ENCODE measurements around the gene IRF4.

The IRF4 gene

DNA sequence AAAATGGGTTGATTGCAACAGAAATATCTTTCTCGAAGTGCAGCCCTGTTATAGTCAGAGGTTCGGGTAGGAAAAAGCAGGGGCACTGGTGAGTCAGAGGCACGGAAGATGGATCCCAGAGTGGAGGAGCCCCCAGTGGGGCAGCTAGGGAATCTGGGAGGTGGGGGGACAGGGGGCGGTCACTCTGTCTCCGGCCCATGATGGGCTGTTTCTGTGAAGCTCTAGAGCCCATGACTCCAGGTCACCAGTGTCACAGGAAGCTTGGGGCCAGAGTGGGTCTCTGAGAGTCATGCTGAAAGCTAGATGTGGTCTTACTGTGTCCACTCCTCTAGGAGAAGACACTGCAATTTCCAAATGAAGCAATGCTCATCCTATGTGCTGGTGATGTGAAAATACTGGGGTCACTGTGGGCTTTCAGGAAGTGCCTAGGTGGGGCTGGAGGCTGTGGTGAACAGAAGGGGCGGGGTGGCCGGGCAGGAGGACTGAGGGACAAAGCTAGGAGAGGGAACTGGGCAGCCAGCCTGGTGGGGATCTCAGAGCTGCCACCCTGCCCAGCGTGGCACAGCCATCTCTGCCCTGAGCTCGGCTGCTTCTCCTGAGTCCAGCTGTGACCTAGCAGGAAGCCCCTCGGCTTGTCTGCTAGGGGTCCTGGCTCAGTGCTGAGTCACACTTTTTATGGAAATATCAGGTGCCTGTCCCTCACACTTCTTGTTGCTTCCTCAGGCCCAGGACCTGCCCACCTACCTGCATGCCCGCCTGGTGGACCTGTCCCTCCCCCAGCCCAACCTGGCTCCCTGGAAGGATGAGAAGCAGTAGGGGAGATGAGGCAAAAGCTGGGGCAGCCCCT lies 54.2 kb downstream of the IRF4 start:
- DNase-seq, result no peak

DNA sequence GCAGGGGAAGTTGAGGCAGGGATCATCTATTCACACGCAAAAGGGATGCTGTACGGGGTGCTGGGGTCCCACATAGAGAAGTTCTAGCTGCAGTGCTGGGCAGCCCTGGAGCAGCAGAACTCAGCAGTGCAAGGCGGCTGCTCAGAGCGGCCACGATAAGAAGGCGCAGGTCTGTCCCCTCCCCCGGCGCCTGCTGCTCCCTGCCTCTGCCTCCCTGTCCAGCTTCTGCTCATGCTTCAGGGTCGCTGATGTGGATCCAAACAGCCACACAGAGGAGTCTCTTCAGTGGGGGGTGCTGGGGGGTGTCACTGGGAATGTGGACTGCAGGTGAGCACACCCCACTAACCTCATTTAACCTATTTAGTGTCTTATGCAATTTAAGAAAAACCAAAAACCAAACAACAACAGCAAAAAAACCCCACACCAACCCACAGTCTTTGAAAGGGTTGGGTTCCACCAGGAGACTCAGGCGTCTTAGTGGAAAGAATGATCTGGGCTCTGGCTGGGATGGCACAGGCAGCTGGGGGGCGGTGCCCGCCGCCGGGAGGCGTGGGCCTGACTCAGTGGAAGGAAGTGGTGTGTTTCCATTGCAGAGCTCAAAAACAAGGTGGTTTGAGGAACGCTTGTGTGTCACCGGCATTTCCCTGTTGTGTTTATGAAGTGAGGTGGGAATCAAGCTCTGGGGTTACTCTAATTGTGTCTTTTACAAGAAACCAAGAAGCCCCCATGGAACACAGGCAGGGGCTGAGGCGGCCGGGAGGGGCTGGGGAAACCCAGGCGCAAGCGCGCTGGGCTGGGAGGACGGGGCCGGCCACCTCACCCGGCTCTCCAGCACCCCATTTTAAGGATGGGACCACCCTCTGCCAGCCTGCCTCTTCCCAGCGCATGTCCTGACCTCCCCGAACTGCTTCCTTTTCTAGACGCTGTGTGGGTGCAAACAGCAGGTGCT lies 55.1 kb downstream of the IRF4 start:
- no peak for DNase-seq

DNA sequence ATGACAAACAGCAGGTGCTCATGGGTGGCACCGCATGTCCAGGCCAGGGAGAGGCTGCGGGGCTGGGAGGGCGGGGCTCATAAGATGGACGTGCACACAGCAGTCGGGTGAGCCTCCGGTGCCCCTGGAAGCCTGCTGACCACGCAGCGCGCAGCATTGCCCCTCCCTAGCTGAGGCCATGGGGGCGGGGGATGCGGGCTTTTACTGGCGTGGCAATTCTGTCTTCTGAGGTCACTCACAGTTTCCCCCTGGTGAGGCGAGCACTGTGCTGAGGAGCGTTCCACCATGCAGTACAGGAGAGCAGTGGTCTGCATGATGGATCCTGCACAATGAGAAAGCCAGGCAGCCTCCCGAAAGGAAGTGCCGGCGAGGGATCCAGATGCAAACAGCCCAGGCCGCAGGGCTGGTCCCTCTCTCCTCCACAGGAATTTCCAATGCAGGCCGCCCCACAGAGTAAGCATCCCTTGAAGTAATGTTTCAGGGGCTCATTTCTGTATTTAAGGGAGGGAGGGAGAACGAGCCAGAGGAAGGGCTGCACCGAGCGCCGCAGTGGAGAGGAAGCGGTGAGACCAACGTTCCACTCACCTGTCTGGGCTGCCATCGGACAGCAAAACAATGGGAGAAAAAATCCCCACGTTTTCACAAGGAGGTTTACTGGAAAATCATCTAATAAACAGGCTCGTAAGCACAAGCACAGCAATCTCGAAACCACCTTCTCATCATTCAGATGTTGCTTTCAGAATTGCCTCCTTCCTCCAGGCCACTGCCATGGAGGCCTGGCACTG lies 56.0 kb downstream of the IRF4 start:
- no peak for DNase-seq

DNA sequence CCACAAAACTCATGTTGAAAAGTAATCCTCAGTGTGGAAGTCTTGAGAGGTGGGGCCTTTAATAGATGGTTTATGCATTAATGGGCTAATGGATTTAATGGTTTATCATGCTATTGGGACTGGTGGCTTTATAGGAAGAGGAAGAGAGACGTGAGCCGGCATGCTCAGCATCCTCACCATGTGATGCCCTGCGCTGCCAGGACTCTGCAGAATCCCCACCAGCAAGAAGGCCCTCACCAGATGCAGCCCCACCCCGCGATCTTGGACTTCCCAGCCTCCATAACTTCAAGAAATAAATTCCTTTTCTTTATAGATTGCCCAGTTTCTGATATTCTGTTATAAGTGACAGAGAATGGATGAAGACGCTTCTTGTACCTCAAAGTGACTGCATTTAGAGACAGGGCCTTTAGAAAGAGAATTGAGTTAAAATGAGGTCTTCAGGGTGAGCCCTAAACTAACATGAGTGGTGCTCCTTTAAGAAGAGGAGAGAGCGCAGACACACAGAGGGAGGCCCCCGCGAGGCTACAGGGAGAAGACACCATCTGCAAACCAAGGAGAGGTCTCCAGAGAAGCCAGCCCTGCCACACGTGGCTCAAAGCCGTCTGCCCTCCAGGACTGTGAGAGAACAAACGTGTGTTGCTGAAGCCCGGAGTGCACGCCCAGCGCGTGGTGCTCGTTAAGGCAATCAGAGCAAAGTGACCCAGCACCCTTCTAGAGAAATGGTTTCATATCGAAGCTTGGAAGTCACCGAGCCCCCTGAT lies 56.9 kb downstream of the IRF4 start:
- no peak for DNase-seq

DNA sequence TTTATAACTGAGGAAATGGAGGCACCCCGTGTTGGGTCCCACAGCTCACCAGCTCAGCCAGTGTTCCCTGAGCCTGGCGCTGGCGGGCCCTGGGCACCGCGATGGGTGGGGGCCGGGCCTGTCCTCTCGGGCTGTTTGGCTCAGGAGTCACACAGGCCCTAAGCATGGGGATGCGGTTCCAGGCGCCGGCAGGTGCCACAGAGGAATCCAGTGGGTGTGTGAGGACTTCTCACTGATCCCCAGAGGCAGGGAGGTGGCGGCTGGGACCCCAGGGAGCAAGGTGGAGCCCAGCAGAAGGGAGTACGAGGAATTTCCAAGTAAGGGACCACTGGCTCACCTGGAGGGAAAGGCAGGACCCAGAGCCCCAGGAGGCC lies 57.5 kb downstream of the IRF4 start:
- DNase-seq, result no peak

DNA sequence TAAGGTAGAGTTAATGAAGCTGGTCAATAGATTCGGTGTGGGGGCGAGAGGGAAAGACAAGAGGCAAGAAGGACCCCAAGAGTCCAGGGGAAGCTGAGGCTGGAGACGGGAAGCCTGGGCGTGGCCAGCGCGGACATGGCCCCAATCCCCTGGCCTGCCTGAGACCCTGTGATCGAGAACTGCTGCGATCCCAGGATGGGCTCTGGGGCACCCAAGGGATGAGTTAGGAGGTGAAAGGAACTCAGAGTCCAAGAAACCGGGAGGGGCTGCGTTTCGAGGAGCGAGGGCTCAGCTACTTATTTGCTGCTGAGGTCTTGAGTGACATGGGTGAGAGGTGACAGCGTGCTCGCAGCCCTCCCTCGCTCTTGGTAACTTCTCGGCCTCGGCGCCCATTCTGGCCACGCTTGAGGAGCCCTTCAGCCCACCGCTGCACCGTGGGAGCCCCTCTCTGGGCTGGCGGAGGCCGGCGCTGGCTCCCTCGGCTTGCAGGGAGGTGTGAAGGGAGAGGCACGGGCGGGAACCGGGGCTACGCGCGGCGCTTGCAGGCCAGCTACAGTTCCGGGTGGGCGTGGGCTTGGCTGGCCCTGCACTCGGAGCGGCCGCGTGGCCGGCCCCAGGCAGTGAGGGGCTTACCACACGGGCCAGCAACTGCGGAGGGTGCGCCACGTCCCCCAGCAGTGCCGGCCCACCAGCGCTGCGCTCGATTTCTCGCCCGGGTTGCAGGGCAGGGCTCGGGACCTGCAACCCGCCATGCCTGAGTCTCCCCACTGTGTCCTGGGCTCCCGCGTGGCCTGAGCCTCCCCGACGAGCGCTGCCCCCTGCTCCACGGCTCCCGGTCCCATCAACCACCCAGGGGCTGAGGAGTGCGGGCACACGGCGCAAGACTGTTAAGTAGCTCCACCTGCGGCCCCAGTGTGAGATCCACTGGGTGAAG lies 58.2 kb downstream of the IRF4 start:
- DNase-seq, result no peak

DNA sequence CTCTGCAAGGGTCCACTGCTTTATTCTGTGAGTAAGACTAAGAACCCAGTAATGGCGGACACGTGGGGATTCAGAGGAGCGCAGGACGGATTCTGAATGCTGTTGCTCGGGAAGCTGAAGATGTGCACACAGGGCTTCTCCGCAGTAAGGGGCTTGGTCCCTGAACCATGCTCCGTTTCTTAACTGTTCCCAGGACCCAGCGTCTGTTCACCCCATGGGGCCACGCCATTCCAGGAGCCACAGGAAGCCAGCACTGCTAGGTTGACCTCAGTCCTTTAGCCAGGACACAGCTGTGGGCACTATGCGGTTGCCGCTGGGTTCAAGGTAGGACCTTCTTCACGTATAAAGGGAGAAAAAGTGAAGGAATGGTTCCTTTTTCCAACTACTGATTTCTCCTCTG lies 59.8 kb downstream of the IRF4 start:
- DNase-seq, result no peak

DNA sequence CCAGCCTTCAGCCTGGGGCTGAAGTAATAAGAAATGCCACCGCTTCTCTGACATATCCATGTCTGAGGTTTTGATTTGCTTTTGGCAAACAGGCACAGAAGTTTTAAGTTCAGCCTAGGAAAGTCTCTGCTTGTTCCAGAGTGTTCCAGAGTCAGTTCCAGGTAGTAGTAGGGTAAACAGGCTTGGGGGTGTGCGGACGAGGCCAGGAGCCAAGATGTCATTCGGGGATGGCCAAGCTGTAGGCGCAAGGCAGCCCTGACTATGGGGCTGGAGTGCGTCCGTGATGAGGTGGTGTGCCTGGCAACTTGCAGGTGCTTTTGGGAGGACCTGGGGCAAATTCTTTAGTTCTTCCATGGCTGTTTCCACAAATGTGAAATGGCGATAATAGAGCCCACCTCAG lies 60.3 kb downstream of the IRF4 start:
- no peak for DNase-seq

DNA sequence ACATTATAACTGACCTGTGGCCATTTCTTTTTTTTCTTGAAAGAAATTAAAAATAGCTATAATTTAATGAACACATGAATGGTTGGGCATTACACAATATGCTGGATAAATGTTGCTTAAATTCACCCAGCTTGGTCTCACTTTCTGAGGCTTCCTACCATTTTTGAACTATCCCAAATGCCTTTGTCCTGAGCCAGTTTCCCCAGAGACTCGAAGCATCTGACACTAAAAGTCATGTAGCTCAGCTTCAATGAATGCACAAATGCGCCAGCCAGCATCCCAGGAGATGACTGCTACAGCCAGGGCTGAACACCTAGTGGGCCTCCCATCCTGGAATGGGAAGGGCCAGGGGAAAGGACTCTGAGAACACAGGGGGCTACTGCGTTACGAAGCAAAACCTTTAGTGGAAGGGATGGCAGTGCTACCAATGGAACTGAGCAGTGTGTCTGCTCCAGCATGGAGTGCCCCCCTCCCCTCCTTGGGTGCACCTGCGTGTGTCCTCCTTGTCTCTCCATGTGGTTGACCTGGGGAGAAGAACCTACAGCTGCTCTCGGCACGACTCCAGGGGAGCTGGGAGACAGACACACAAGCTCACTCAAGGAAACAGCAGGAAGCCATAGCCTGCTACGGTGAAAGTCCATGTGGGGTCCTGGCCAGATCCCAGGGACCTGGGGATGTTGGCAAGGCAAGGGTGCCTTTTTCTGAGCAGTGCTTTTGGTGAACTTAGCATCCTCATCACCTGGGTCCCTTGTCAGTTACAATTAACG lies 60.9 kb downstream of the IRF4 start:
- no peak for DNase-seq

DNA sequence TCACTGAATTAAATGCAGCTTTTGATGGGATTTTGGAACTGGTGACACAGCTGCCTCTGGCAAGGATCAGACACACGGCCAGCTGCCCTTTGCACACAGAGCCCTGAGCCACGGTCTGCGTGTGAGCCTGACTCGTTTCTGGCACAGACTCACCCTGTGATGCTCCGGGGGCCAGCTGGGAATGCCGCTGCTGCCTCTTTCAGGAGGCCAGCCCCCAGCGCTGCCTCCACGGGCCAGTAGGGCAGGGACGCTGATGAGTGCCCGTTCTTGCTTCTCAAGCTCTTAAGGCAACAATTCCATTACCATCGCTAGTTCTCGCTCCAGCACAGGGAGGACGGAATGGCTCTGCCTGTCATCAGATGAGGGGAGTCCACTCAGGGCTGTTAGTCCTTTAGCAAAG lies 61.6 kb downstream of the IRF4 start:
- DNase-seq, result no peak

DNA sequence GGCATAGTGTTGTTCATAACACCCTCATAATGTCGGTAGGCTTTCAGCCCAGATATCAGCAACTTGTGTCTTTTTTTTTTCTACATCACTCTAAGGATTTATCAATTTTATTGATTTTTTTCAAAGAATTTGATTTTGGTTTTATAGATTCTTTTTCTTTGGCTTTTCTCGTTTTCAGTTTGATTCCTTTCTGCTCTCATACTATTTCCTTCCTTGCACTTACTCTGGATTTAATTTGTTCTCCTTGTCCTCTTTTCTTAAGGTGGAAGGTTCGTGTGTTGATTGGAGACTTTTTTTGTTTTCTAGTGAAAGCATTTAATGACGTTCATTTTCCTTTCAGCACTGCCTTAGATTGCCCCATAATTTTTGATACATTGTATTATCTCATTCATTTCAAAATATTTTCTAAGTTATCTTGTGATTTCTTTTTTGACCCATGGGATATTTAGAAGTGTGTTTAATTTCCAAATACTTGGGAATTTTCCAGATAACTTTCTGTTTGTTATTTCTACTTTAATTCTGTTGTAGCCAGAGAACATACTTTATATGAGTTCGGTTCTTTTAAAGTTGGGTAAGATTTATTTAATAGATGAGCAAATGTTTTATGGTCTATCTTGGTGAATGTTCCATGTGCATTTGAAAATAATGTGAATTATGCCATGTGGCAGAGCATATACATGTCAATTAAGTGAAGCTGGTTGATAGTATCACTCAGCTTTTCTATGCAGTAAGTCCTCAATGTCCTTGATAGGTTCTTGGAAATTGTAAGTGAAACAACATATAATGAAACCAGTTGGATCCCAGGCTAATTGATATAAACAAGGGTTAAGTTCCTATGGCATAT lies 62.8 kb downstream of the IRF4 start:
- no peak for DNase-seq

DNA sequence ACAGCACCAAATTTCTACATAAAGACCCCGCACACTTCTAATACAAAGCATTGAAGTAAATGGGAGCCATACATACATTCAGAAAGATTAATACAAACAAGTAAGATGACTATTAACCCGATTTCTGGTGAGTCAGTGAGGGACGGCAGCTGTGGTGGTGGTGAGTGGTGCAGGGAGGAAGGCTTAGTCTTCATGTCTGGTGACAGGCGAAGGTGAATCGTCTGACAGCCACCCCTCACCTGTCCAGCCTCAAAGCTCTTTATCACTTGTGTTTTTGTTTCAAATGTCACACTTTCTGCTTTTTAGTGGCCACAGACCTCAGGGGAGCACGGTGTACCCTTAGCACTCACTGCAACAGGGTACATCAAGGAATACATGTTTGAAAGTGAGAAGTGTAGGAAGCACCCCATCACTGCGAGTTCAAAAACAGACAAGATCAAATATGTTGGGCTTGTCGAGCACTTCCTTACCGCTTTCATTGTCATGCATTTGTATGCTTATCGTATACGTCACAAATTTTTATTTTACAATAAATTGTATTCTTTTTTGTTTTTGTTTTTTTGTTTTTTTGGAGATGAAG lies 63.5 kb downstream of the IRF4 start:
- DNase-seq, result no peak

DNA sequence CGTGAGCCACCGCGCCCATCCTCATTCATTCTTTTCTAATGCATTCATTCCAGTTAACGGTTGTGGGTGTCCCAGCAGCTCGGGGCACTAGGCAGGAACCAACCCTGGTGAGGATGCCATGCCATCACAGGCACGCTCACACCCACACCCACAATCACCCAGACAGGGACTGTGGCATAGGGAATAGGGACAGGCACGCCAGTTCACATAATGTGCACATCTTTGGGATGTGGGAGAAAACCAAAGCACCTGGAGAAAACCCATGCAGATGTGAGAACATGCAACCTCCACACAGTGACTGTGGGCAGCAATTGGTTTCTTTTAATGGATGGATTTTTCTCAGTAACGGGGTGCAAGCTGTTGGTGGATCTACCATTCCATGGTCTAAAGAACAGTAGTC lies 64.3 kb downstream of the IRF4 start:
- no peak for DNase-seq

DNA sequence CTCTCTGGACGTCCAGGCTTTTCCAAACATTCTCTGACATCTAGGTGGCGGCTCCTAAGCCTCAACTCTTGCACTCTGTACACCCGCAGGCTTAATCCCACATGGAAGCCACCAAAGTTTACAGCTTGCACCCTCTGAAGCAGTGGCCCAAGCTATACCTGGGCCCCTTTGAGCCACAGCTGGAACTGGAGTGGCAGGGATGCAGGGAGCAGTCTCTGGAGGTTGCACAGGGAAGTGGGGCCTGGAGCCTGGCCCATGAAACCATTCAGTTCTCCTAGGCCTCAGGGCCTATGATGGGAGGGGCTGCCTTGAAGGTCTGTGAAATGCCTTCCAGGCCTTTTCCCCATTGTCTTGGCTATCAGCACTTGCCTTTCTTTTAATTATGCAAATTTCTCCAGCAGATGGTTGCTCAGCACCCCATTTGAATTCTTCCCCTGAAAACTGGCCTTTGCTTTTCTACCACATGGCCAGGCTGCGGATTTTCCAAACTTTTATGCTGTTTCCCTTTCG lies 64.9 kb downstream of the IRF4 start:
- no peak for DNase-seq

DNA sequence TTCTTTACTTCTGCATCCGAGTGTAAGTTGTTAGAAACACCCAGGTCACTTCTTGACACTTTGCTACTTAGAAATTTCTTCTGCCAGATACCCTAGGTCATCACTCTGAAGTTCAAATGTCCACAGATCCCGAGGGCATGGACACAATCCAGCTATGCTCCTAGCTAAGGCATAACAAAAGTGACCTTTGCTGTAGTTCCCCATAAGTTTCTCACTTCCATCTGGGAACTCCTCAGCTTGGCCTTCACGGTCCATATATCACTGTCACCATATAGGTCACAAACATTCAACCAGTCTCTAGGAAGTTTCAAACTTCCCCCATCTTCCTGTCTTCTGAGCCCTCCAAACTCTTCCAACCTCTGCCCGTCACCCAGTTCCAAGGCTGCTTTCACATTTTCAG lies 65.3 kb downstream of the IRF4 start:
- no peak for DNase-seq

Data from GDM1 (cell line).